ENCODE results near the gene NOP16.
"Not testable (repeated sequence)": the region's sequence is repeated elsewhere in the genome, so short reads cannot be mapped to it uniquely, and the experiment has no call there.

The NOP16 gene

GRCh38 chr5:176408590-176408989 is 20.2 kb upstream of the NOP16 start:
- no peak for DNase-seq

- not testable (repeated sequence) for DNase-seq
Observed at GRCh38 chr5:176408252-176408573, 19.8 kb upstream of the NOP16 start.

- no peak for DNase-seq
Observed at GRCh38 chr5:176407456-176408251, 19.3 kb upstream of the NOP16 start.

- DNase-seq: no peak
Observed at GRCh38 chr5:176406436-176407052, 18.1 kb upstream of the NOP16 start.

GRCh38 chr5:176405656-176406435 is 17.4 kb upstream of the NOP16 start:
- no peak for DNase-seq

GRCh38 chr5:176401281-176402205 is 13.1 kb upstream of the NOP16 start:
- DNase-seq: no peak

- no peak for DNase-seq
Observed at GRCh38 chr5:176400382-176401156, 12.2 kb upstream of the NOP16 start.

GRCh38 chr5:176397736-176398420 is 9.5 kb upstream of the NOP16 start:
- DNase-seq: no peak

GRCh38 chr5:176396330-176396729 is 7.9 kb upstream of the NOP16 start:
- no peak for DNase-seq

- no peak for DNase-seq
Observed at GRCh38 chr5:176394881-176395675, 6.7 kb upstream of the NOP16 start.

- DNase-seq: no peak
Observed at GRCh38 chr5:176394096-176394495, 5.7 kb upstream of the NOP16 start.

GRCh38 chr5:176392526-176392925 is 4.1 kb upstream of the NOP16 start:
- no peak for DNase-seq

- DNase-seq: no peak
Observed at GRCh38 chr5:176391999-176392398, 3.6 kb upstream of the NOP16 start.

- no peak for DNase-seq
Observed at GRCh38 chr5:176391479-176391878, 3.1 kb upstream of the NOP16 start.

- peak; percentile 60 for DNase-seq
Observed at GRCh38 chr5:176389135-176390123, 1.0 kb upstream of the NOP16 start.

- DNase-seq: no peak
Observed at GRCh38 chr5:176388003-176388443, 375 bp downstream of the NOP16 start.

- DNase-seq: no peak
Observed at GRCh38 chr5:176387384-176387925, 943 bp downstream of the NOP16 start.

GRCh38 chr5:176386491-176386890 is 1.9 kb downstream of the NOP16 start:
- no peak for DNase-seq

- no peak for DNase-seq
Observed at GRCh38 chr5:176384991-176385390, 3.4 kb downstream of the NOP16 start.
